Stimulated activated CD8-positive, alpha-beta memory T cell treated with anti-CD3 and anti-CD28 coated beads, Interleukin-4, amount 100 ng/mL, for 1 hour (primary cell): Measurements from ENCODE around the gene NLGN3.

Source experiments
- DNase-seq, 2 donors: peaks; one replicate each; pipeline ENCODE4 v3.0.0-alpha.2; 2020; ENCODE audit warnings: low read depth in 2 of 2, low spot score in 1 of 2

The NLGN3 gene

DNA sequence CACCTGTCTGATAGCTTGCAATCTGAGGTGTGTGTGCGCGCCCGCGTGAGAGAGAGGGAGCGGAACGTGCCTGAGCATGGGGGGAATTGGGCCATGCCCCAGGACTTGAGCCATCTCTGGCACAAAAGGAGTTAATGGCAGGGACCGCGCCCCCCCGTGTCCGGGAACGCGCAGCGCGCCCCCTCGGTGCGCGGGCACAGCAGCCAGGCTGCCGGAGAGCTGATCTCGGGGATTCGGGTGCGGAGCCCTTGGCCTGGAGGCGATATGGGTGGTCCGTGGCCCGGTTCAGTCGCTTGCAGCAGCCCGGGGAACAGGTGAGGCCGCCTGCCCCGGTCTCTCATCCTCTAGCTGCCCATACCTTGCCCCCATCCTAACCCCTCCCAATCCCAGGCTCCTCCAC is at the start of gene NLGN3:
Gene NLGN3 (plus strand): TSS at position 191 of the 400 bp plus-strand sequence. CDS start 2,909 bp downstream, outside the sequence.
- DNase-seq: no peak

DNA sequence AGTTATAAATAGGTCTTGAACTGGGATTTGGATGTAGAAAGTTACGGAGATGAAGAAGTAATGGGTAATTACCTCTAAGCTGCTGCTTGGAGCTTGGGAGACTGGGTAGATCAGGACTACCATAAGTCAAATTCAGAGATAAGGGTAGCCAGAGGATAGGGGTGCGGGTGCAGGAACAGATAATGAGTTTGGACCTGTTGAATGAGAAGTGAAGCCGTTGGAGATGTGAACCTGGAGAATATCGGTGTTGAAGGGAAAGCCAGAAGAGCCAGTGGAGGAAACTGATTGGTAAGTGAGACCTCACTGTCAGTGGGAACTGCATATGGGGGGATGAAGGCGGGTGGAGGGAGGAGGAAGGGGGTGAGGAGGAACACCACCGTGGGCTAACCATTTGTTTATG is 49.6 kb upstream of the NLGN3 start:
- no peak for DNase-seq

DNA sequence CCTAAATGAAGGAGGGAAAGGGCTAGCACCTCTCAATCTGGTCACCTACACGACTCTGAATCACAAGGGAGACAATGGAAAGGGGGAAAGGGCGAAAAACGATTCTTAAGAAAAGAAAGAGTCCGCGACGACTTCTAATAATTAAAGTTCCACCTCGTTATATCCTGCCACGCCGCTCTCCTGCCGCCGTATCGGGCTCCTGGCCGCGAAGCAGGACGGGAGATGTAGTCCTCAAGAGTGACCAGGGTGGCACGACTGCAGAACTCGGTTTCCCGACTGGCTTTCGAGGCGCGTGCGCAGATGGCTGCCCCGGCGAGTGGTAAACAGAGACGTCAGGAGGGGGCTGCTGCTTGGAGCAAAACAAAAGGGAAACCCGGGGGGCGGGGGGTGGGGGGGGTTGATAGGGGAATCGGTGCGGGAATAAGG is 49.1 kb upstream of the NLGN3 start, which contains the start of gene FOXO4:
Gene FOXO4 (plus strand): TSS at position 297 of the 426 bp plus-strand sequence. CDS start 678 bp downstream, outside the sequence.
- peak; percentile 64 to 78 for DNase-seq

DNA sequence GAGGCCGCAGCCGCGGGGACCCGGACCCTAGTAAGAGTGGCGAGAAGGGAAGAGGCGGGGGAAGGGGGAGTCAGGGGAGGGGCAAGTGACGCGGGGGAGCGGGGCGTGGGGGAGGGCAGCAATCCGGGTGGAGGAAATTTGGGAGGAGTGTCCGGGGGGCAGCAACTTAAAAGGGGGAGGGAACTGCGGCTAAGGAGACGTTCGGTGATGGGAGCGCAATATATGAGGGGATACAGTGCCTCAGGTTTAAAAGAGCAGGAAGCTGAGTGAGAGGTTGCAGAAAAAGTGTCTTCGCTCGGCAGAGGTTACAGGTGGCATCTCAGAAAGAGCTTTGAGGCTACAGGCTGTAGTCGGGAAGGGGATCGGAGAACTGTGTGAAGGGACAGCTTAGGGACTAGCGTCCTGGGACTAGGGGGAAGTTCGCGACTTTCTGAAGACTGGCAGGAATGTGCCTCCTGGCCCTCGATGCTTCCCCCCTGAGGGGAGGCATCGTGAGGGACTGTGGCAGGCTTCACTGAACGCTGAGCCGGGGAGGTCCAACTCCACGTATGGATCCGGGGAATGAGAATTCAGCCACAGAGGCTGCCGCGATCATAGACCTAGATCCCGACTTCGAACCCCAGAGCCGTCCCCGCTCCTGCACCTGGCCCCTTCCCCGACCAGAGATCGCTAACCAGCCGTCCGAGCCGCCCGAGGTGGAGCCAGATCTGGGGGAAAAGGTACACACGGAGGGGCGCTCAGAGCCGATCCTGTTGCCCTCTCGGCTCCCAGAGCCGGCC is 48.5 kb upstream of the NLGN3 start:
- no peak for DNase-seq

DNA sequence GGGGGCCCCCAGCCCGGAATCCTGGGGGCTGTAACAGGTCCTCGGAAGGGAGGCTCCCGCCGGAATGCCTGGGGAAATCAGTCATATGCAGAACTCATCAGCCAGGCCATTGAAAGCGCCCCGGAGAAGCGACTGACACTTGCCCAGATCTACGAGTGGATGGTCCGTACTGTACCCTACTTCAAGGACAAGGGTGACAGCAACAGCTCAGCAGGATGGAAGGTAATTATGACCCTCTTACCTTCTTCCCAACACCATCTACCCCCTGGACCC is 47.9 kb upstream of the NLGN3 start:
- DNase-seq: no peak

DNA sequence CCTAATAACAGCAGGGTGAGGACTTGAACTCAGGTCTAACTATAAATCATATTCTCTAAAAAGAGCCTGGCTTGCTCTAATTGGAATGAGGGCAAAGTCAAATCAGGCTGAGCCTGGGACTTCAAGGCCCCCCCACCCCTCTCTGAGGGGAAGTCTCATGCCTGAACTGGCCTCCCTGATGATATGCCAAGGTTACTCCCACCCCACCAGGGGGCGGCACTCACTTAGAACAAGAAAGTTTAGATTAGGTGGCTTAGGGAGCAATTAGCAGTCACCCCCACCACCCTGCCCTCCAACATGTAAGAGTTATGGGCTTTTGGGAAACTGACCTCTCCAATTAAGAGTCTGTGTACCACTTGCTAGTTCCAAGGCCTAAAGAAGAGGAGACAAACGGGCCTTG is 46.3 kb upstream of the NLGN3 start:
- peak; percentile 47 to 62 for DNase-seq

DNA sequence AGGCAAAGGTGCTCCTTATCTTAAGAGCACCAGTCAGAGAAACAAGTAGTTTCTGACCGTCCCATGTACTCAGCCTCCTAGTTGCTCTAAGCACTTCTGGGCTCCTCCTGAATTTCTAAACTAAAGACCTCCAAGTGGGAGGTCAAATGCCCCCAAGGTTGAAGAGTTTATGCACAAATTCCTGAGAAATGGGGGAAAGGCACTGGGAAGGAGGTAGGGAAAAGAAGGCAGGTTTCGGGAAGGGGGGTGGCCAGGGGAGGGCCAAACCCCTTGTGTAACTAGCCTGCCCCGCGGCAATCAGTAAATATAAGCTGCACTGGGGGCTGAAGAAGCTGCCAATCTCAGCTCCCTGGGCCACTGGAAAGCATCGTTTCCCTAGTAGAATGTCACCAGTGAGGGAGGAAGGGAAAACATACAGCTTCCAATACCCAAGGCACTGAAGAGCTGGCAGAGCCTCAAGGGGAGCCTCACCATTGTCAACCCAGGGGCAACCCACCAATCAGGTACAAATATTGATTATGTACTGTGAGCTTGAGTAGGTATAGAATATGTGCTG is 45.6 kb upstream of the NLGN3 start:
- DNase-seq: no peak

DNA sequence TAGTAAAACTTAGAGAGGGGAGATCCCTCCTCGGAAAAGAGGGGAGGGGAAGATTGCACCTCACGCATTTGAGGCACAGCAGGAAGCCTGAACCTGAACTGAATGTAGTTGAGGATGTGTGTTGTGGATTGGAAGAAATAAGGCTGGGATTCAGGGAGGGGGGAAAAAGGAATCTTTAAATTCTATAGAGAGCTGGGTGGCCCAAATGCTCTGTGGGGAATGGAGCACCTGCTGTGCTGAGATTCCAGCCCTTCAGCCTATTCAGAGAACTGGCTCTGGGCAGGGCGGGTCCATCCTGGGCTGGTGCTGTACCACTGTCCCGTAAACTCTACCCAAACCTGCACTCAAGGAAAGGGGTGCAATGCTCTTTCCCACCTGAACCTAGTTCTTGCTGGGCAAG is 44.9 kb upstream of the NLGN3 start:
- DNase-seq: no peak

DNA sequence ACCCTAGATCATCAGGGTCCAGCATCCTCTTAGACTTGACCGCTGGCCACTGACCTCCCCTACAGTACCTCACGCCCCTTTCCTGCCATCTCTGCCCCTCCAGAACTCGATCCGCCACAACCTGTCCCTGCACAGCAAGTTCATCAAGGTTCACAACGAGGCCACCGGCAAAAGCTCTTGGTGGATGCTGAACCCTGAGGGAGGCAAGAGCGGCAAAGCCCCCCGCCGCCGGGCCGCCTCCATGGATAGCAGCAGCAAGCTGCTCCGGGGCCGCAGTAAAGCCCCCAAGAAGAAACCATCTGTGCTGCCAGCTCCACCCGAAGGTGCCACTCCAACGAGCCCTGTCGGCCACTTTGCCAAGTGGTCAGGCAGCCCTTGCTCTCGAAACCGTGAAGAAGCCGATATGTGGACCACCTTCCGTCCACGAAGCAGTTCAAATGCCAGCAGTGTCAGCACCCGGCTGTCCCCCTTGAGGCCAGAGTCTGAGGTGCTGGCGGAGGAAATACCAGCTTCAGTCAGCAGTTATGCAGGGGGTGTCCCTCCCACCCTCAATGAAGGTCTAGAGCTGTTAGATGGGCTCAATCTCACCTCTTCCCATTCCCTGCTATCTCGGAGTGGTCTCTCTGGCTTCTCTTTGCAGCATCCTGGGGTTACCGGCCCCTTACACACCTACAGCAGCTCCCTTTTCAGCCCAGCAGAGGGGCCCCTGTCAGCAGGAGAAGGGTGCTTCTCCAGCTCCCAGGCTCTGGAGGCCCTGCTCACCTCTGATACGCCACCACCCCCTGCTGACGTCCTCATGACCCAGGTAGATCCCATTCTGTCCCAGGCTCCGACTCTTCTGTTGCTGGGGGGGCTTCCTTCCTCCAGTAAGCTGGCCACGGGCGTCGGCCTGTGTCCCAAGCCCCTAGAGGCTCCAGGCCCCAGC is 43.8 kb upstream of the NLGN3 start:
- no peak for DNase-seq

DNA sequence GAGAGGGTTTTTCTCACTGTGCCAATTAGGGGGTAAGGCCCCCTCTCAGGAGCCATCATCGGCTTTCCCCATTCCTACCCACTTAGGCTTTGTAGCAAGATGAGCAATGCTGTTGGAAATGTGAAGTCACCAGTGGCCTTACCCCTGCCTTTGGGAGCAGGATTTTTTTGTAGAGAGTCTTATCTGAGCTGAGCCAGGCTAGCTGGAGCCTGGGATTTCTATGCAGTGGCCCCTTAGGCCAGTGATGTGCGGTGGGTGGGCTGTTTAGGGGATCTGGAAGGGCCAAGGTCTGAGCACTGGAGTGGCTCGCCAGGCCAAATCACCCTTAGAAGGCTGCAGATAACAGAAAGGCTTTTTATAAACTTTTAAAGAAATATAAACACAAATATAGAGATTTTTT is 42.3 kb upstream of the NLGN3 start:
- no peak for DNase-seq

DNA sequence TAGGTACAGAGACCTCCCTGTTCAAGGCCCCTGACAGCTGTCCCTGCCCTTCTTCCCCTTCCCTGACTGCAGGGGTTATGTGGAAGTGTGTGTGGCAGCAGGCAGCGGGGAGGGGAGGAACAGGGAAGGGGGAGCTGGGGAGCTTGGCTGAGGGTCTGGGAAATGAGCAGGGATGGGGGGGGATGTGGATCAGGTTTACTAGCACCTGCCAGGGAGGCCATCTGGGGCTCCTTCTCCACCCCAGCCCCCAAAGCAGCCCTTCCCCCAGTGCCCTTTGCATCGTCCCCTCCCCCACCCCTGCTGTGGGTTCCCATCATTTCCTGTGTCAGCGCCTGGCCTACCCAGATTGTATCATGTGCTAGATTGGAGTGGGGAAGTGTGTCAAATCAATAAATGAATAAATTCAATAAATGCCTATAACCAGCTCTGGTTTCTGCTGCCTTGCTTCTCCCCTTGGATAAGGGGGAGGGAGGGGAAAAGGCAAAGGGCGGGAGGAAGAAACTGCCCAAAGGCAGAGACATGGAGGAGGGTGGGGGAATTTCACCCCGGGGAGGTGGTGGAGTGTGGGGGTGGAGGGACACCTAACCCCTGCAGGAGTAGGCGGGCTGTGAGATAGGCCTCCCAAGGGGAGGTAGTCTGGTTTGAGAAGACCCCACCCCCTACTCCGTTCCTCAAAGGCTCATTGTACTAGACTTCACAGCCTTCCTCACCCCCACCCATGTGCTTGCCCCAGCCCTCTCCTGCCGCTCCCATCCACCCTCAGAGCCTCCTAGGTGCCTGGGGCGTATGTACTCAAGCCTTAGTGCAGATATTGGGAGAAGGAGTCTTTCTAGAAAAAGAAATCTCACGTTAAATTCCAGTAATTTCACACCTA is 41.3 kb upstream of the NLGN3 start:
- DNase-seq: no peak

DNA sequence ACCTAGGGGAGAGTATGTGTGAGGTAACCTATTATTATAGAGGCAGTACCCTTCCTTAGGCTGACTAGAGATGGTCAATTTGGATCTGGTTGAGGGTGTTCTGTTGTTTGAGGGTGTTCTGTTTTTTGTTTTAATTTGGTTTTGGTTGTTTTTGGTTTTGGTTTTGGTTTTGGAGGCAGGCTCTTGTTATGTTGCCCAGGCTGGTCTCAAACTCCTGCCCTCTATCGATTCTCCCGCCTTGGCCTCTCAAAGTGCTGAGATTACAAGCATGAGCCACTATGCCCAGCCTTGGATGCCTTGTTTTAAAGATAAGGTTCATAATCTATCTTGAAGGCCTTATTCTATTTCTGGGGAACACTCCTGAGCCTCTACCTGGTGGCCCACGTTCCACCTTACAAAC is 39.0 kb upstream of the NLGN3 start:
- DNase-seq: no peak

DNA sequence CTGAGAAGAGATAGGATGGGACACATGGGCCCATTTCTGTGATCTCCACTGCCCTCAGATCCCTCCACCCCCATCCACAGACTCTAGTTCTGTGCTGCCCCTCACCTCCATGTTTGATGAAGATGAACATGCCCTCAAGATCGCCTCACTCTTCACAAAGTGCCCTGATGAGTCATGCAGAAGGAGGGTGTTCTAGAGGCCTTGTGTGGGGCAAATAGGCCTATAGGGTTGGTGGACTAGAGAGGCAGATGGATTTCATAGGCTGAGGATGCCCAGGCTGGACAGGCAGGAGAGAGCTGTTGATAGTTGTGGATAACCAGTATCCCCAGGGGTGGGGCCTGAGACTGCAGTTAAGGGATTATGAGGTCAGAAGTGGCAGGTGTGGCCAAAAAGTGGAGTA is 38.2 kb upstream of the NLGN3 start, which contains the start of gene CXorf65:
Gene CXorf65 (minus strand): TSS at position 314 of the 400 bp plus-strand sequence. CDS start 184 bp downstream, at position 130.
- no peak for DNase-seq

DNA sequence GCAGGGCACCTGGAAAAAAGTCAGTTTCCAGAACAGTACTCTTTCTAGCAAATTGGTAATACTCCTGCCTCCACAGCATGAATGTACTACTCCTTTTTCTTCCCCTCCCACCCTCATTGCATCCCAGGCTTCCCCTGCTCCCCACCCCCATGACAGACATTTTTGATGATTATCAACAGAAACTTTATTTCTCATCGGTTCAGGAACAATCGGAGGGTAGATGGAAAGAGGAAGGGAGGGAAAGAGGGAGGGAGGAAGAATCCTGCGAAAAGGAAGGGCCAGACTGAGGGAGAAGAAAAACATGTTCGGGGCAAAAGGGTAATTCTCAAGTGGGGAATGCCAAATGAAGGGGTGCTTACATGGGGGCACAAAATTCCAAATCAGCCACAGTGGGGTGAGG is 37.4 kb upstream of the NLGN3 start:
- DNase-seq: no peak

DNA sequence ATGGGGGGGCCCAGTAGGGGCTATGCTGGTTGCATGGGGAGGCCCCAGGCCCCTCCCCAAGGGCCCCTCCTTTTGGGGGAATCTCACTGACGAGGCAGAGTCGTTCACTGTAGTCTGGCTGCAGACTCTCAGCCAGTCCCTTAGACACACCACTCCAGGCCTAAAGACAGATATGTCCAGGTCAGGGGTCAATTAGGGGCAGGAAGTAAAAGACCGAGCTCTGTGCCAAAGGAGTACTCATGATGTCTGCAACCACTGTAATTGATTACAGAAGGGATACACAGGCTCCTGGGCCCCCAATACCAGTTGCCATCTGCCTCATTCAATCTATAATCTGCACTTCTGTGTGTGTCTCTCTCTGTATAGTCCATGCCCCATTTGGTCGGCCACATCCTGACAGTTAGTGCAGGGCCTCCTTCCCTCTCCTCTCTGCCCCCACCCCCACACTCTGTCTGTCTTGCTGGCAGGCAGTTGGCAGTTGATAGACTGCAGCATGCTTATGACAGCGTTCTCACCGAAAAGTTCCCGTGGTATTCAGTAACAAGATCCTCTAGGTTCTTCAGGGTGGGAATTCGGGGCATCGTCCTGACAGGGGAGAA is 36.8 kb upstream of the NLGN3 start:
- no peak for DNase-seq

DNA sequence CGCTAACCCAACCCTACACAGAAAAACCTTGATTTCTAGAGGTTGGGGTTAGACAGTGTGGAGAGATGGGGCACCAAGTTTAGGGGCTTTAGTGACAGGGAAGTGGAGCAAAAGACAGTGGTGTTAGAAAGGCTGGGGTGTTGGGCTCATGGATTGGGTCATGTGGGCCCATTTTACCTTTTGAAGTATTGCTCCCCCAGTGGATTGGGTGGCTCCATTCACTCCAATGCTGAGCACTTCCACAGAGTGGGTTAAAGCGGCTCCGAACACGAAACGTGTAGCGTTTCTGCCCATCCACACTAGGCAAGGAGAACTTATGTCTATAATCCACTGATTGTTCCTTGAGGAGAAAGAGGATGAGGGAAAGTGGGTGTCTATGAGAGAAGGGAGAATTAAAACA is 35.6 kb upstream of the NLGN3 start:
- DNase-seq: no peak

DNA sequence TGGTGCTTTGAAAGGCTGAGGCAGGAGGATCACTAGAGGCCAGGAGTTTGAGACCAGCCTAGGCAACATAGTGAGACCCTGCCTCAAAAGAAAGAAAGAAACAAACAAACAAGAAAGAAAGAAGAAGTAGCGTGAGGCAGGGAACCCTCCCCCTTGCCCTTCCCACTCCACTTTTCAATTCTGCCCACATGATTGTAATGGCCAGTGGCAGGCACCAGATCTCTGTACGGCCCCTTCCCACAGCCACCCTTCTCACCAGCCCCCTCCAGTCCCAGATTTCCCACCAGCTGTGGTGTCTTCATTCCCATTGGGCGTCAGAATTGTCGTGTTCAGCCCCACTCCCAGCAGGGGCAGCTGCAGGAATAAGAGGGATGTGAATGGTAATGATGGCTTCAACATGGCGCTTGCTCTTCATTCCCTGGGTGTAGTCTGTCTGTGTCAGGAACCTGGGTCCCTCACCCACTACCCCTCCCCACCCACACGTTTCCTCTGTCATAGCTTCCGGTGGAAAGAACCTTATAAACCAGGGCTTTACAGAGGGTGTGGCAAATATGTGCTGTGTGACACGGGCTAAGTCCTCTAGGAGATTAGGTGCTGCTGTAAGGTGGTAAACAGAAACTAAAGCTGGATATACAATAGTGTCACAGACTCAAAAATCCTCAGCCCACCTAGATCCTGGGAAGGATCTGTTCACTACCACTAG is 33.3 kb upstream of the NLGN3 start, which contains the start of gene IL2RG:
Gene IL2RG (minus strand): TSS at position 437 of the 703 bp plus-strand sequence. CDS start 38 bp downstream, at position 399.
- DNase-seq: peak; percentile 47 to 61

DNA sequence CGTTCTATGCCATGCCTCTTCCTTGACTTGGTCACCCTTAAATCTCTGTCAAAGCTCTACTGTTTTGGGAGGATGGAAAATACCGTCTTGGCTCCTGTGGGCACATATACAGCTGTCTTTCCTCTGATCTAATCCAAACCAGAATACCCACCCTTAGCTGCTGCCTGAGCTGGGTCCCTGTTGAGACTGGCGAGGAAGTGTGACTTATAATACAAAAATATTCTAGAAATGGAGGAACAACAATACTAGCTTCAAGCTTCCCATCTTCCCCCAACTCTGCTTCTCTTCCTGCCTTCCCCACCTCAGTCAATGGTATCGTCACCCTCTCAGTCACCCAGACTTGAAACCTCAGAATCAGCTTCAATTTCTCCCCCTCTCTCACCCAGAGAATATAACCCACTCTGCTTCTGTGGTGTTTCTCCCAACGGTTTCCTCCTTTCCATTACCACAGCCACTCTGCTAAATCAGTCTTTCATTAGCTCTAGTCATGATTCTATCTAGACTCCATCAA is 32.7 kb upstream of the NLGN3 start:
- DNase-seq: no peak

DNA sequence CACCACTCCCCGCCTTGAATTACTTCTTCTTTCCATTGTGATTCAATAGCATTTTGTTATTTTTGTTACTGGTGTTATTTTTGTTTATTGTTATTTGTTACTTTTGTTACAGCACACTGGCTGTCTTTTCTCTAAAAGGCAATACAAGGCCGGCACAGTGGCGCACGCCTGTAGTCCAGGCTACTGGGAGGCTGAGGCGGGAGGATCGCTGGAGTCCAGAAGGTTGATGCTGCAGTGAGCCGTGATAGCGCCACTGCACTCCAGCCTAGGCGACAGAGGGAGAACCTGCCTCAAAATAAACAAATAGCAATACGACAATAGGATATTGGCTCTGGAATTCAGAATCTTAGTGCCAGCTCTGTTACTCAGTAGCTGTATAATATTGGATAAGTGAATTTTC is 27.3 kb upstream of the NLGN3 start:
- DNase-seq: no peak
